A673 (cell line): ENCODE measurements around the gene PRSS23. TPM values are rescaled to one million over a fixed set of nuclear protein-coding genes. Genes with fewer than 3 reads are reported as not detected.
"Not testable (repeated sequence)": the region's sequence is repeated elsewhere in the genome, so short reads cannot be mapped to it uniquely, and the experiment has no call there.

ENCODE experiments used
- BruUV-seq: library from RNA; stranded (reverse); fragments of 400-500 nt; replicated peaks from 2 replicates; lab custom pipeline; 2021; lab: Mats Ljungman, UMichigan
- CTCF ChIA-PET: fragments of 300-600 bp; sonication (Branson Sonifier 250); formaldehyde crosslinking; loops from one replicate; lab custom pipeline; 2022; ENCODE audit warnings: antibody characterized with exemption; lab: Charles Lee
- POLR2A ChIA-PET: fragments of 300-600 bp; sonication (Branson Sonifier 250); formaldehyde crosslinking; loops from one replicate; lab custom pipeline; 2022; ENCODE audit warnings: antibody characterized with exemption; ENCODE audit not compliant: low non-redundant PET; lab: Charles Lee
- DNase-seq: peaks from one replicate; pipeline ENCODE4 v3.0.0-alpha.2; 2015; ENCODE audit warnings: low spot score
- H3K27ac ChIP-seq: fragments of 200-600 bp; sonication (generic); 2 replicates; pipeline ENCODE4 v1.5.1; 2016; ENCODE audit warnings: mixed run types, low read depth, mild to moderate bottlenecking, mixed read lengths, antibody characterized with exemption, low read length; ENCODE audit not compliant: poor library complexity, severe bottlenecking
- H3K27me3 ChIP-seq: fragments of 200-600 bp; sonication (generic); replicated peaks from 2 replicates; pipeline ENCODE4 v1.6.1; 2017; ENCODE audit warnings: mixed run types, low read depth, mild to moderate bottlenecking, mixed read lengths, antibody characterized with exemption, low read length; ENCODE audit not compliant: insufficient read depth, poor library complexity
- H3K36me3 ChIP-seq: fragments of 200-600 bp; sonication (generic); 2 replicates; pipeline ENCODE4 v1.6.1; 2016; ENCODE audit warnings: mixed run types, mild to moderate bottlenecking, mixed read lengths, antibody characterized with exemption, low read length; ENCODE audit not compliant: insufficient read depth, poor library complexity, severe bottlenecking
- H3K4me1 ChIP-seq: fragments of 200-600 bp; sonication (generic); 2 replicates; pipeline ENCODE4 v1.6.1; 2017; ENCODE audit warnings: mixed run types, mild to moderate bottlenecking, mixed read lengths, antibody characterized with exemption, low read length; ENCODE audit not compliant: insufficient read depth, poor library complexity, severe bottlenecking
- H3K4me3 ChIP-seq: fragments of 200-600 bp; sonication (generic); 2 replicates; pipeline ENCODE4 v1.5.1; 2016; ENCODE audit warnings: low read depth, mixed run types, mild to moderate bottlenecking, mixed read lengths, low read length; ENCODE audit not compliant: poor library complexity, severe bottlenecking
- H3K9me3 ChIP-seq: fragments of 200-600 bp; sonication (generic); 2 replicates; pipeline ENCODE4 v1.6.1; 2016; ENCODE audit warnings: mixed run types, low read depth, mild to moderate bottlenecking, mixed read lengths, antibody characterized with exemption, low read length; ENCODE audit not compliant: poor library complexity, severe bottlenecking
- CTCF ChIP-seq: fragments of 300-800, 200-600 bp; sonication (generic); conservative IDR thresholded peaks from 2 replicates; pipeline ENCODE4 v1.5.1; 2017; ENCODE audit warnings: low read depth, mild to moderate bottlenecking, antibody characterized with exemption, low read length, moderate library complexity, mixed read lengths
- EZH2 ChIP-seq: fragments of 200-600 bp; sonication (generic); IDR thresholded peaks from 2 replicates; pipeline ENCODE4 v1.6.1; 2017; ENCODE audit warnings: borderline replicate concordance, low read depth, mild to moderate bottlenecking, mixed read lengths, antibody characterized with exemption, low read length; ENCODE audit not compliant: poor library complexity, severe bottlenecking
- intact Hi-C: fragments of 100-400 bp; cut with micrococcal nuclease; formaldehyde crosslinking; loops from one replicate; pipeline ENCODE4 v1.10.0; 2022; ENCODE audit not compliant: unreplicated experiment
- total RNA-seq: library from RNA; stranded (reverse); gene quantifications from 2 replicates; pipeline ENCODE4 v1.2.3, GENCODE V29; 2021

Gene PRSS23
- total RNA-seq, 1 experiment from 2014 or later = 12.1 TPM

- TF ChIP-seq CTCF = no peak
- TF ChIP-seq EZH2 = no peak
- ChIA-PET CTCF (no interaction called here), POLR2A (no interaction called here)
- BruUV-seq = no TSS peak
- Histone ChIP-seq H3K27me3 (no peaks in the 10 kb centered on the region), H3K9me3 (no peaks in the 10 kb centered on the region), H3K36me3 (no peaks in the 10 kb centered on the region), H3K27ac (no peak overlapping the region), H3K4me3 (no peak overlapping the region), H3K4me1 (no peaks in the 10 kb centered on the region)
- intact Hi-C loops = no loop called here
- no peak for DNase-seq
These were observed 31.1 kb upstream of the PRSS23 start for GRCh38 chr11:86769219-86769618.

- H3K4me3 ChIP-seq, intact Hi-C loops, DNase-seq, H3K27me3 ChIP-seq, CTCF ChIA-PET, POLR2A ChIA-PET, H3K36me3 ChIP-seq, H3K4me1 ChIP-seq, BruUV-seq, H3K27ac ChIP-seq, H3K9me3 ChIP-seq: not testable (repeated sequence)
These were observed 29.8 kb upstream of the PRSS23 start for GRCh38 chr11:86770473-86771027.

GRCh38 chr11:86772999-86773398 lies 27.3 kb upstream of the PRSS23 start:
- no peak overlapping the region for H3K4me3 ChIP-seq
- no peak overlapping the region for H3K27ac ChIP-seq
- no peak for TF ChIP-seq EZH2
- no peak for TF ChIP-seq CTCF
- no peaks in the 10 kb centered on the region for H3K36me3 ChIP-seq
- DNase-seq = no peak
- no peaks in the 10 kb centered on the region for H3K4me1 ChIP-seq
- intact Hi-C loops = no loop called here
- POLR2A ChIA-PET = no interaction called here
- CTCF ChIA-PET = interaction anchor here (0.6 kb wide), 1 partner anchor 235 kb away, joined by 3 read pairs; no protein-coding TSS in a partner anchor
- no TSS peak for BruUV-seq
- no peaks in the 10 kb centered on the region for H3K9me3 ChIP-seq
- no peaks in the 10 kb centered on the region for H3K27me3 ChIP-seq
